Epidermal melanocyte (primary cell): ENCODE data around the gene CYB5R2.

ENCODE experiments used
- DNase-seq: peaks from one replicate; pipeline ENCODE4 v3.0.0; 2011; ENCODE audit warnings: low spot score; ENCODE audit not compliant: insufficient read length

CYB5R2 gene

GRCh38 chr11:7638710-7639642, 34.3 kb downstream of the CYB5R2 start:
- DNase-seq: no peak

DNA sequence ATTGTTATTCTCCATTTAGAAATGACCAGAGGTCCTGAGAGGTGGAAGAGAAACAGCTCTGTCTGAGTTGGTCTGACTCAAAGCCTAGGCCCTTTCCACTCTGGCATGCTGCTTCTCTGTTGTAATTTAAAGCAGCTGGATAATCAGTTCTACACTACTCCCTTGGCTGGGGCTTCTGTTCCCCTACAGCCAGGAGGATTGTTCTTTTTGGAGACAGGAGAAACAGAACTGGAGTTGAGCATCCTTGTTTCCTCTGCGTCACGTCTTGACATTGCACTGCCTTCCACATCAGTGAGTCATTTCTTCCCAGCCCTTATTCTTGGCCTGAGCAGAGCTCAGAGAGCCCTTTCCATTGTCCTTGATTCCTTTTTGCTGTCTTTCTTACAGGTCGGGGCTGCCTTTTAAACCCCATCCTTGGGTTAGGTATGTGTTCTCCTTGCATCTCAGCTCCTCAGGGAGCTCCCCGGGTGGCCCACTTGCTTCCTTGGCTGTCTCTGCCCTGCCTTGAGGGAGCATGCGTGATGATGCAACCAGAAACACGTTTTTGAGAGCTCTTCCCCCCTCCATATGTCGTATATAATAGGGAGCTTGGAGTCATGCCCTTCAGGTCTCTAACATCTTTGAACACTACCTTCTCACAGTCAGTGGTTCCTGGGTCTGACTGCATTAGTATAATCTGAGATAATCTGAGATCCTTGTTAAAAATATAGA, 35.7 kb downstream of the CYB5R2 start:
- DNase-seq: no peak

DNA sequence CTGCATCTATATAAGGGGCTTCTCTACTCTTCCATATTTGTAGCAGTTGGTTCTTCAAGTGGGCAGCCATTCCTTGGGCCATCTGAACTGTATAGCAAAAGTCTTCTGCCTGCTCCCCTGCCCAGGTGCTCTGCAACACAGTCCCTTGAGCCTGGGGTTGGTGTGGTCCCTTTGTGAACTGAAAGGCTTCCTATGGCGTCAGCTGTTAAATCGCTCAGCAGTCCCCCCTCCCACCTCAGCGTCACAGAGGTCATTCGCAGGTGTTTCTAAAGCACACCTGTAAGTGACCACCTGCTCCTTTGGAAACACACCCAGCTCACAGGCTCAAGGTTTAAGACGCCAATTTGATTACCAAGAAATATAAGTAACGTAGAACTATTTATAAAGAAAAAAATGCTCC, 37.0 kb downstream of the CYB5R2 start:
- DNase-seq: no peak

- no peak for DNase-seq
These were observed 37.6 kb downstream of the CYB5R2 start for GRCh38 chr11:7635708-7636107.

DNA sequence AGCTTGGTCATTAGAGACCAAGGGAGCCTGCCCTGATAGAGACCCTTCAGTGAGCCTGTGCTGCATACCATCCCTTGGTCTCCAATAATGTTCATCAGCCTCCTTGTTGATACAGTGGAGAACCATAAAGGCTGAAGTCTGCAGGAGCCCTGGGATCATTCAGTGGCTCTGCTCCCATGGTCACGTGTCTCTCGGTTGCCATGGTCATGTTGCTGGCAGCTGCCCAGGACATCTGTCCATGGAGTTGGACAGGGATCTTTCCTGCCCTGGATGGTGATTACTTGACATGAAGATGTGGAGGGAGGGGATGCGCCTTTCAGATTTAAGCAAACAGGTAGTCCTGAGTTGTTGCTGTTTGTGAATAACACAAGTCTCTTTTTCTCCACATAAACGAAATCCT, 38.2 kb downstream of the CYB5R2 start:
- no peak for DNase-seq

- no peak for DNase-seq
These were observed 41.1 kb downstream of the CYB5R2 start for GRCh38 chr11:7632211-7632610.

DNA sequence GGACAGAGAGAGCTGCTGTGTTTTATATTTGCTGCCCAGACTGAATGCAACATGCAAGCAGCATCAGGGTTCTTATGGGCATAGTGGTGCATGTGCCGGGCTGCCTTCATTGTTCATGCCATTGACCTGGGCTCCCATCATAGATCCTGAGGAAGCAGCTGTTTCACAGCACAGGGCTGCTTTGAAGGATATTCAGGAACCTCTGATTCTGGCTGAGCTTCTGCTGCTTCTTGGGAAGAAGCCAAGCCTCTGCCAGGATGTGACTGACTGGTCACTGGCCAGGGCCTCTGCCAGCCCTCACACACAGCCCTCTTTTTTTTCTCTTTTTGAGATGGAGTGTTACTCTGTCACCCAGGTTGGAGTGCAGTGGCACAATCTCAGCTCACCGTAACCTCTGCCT, 43.3 kb downstream of the CYB5R2 start:
- no peak for DNase-seq

DNA sequence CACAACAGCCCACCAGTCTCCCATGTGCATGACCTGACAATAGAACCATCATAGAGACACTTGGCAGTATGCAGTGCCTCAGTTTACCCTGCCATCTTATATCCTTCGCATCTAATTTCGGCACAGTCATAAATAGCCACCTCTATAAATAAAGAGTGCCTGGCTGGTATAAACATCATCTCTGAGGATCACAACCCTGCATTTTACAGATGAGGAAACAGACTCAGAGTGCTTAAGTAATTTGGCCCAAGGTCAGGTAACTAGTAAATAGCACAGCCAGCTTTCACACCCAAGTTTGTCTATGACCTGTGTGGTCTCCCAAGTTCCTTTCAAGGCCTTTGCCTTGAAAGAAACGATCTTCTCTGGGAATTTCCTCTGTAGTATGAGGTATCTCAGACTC, 44.6 kb downstream of the CYB5R2 start:
- DNase-seq: no peak

GRCh38 chr11:7622721-7623120, 50.6 kb downstream of the CYB5R2 start:
- DNase-seq: no peak

DNA sequence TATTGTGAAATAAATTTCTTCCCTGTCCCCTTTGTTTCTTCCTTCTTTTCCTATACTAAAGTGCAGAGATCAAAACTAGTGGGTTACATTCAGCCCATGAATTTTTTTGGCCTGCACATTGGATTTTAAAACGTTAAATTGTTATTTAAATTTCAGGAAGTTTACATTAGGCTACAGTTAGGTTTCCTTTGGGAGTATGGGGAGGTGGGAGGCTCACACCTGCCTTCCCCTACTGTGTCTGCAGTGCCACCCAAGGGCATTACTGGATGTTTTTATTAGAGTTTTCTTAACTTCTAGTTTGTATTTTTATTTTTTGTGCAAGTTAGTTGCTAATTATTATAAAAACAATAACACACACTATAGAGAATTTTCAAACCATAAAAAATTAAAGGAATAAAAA, 51.7 kb downstream of the CYB5R2 start:
- DNase-seq: no peak

GRCh38 chr11:7621090-7621489, 52.2 kb downstream of the CYB5R2 start:
- no peak for DNase-seq

- DNase-seq: no peak
These were observed 54.0 kb downstream of the CYB5R2 start for GRCh38 chr11:7619322-7619721.

GRCh38 chr11:7617032-7617431, 56.3 kb downstream of the CYB5R2 start:
- DNase-seq: no peak
